CD14-positive monocyte (primary cell): Measurements from ENCODE around the gene LCMT2. TPM values are rescaled to one million over a fixed set of nuclear protein-coding genes. Genes with fewer than 3 reads are reported as not detected.

Source experiments
- DNase-seq, 3 donors: peaks; one replicate each; pipeline ENCODE4 v3.0.0-alpha.2; 2011 to 2022
- H2AFZ ChIP-seq: 2 replicates; pipeline ENCODE4 v1.6.0; 2012; ENCODE audit warnings: mild to moderate bottlenecking, low read depth, low read length, inconsistent platforms; ENCODE audit not compliant: insufficient read depth, poor library complexity, severe bottlenecking
- H3K27ac ChIP-seq, 2 donors: 1 replicate in 1 of 2; 2 replicates in 1 of 2; pipeline ENCODE4 v1.5.1; 2012 to 2013; ENCODE audit warnings: low read length in 2 of 2, control low read depth in 1 of 2, inconsistent platforms in 1 of 2, low read depth in 1 of 2, mild to moderate bottlenecking in 1 of 2
- H3K27me3 ChIP-seq, 2 donors: one replicate each; pipeline versions ENCODE4 v1.6.0 to v1.6.1; 2011 to 2013; ENCODE audit warnings: low read length in 2 of 2; ENCODE audit not compliant: control insufficient read depth in 2 of 2, insufficient read depth in 2 of 2
- H3K36me3 ChIP-seq, 2 donors: replicated peaks in 1 of 2; 1 replicate in 1 of 2; 2 replicates in 1 of 2; pipeline versions ENCODE4 v1.5.1 to v1.6.1; 2012 to 2013; ENCODE audit warnings: low read length in 2 of 2, control low read depth in 1 of 2, inconsistent platforms in 1 of 2, mild to moderate bottlenecking in 1 of 2; ENCODE audit not compliant: insufficient read depth in 2 of 2, control insufficient read depth in 1 of 2
- H3K4me1 ChIP-seq, 2 donors: 1 replicate in 1 of 2; 2 replicates in 1 of 2; pipeline versions ENCODE4 v1.5.1 to v1.6.1; 2012 to 2013; ENCODE audit warnings: low read length in 2 of 2, control low read depth in 1 of 2, inconsistent platforms in 1 of 2, mild to moderate bottlenecking in 1 of 2, moderate library complexity in 1 of 2; ENCODE audit not compliant: insufficient read depth in 2 of 2, control insufficient read depth in 1 of 2
- H3K4me2 ChIP-seq: replicated peaks from 2 replicates; pipeline ENCODE3; 2012; ENCODE audit warnings: low read length, moderate library complexity, mild to moderate bottlenecking; ENCODE audit not compliant: poor library complexity, severe bottlenecking; ENCODE audit errors: extremely low read depth
- H3K4me3 ChIP-seq, 3 experiments: fragments of 200-600 bp in 1 of 3; sonication (generic) in 1 of 3; replicated peaks in 1 of 3; 1 replicate in 2 of 3; 2 replicates in 1 of 3; pipeline ENCODE4 v1.5.1; 2011 to 2013; ENCODE audit warnings: low read length in 3 of 3, mild to moderate bottlenecking in 3 of 3, control low read depth in 2 of 3, low read depth in 2 of 3, inconsistent platforms in 1 of 3, moderate library complexity in 1 of 3
- H3K79me2 ChIP-seq: 2 replicates; pipeline ENCODE4 v1.6.0; 2012; ENCODE audit warnings: mild to moderate bottlenecking, control low read depth, inconsistent platforms, low read length, moderate library complexity; ENCODE audit not compliant: insufficient read depth
- H3K9ac ChIP-seq: 2 replicates; pipeline ENCODE4 v1.6.0; 2017; ENCODE audit warnings: low read length, mild to moderate bottlenecking; ENCODE audit not compliant: insufficient read depth, poor library complexity, severe bottlenecking
- H3K9me3 ChIP-seq, 2 donors: replicated peaks in 1 of 2; 1 replicate in 1 of 2; 2 replicates in 1 of 2; pipeline versions ENCODE4 v1.5.1 to v1.6.1; 2012 to 2013; ENCODE audit warnings: low read length in 2 of 2, control low read depth in 1 of 2; ENCODE audit not compliant: control insufficient read depth in 1 of 2, insufficient read depth in 1 of 2
- H4K20me1 ChIP-seq: 2 replicates; pipeline ENCODE4 v1.6.0; 2012; ENCODE audit warnings: mild to moderate bottlenecking, low read length, control low read depth, moderate library complexity; ENCODE audit not compliant: insufficient read depth
- H3K27ac Mint-ChIP-seq, 7 donors: one replicate each; pipeline ENCODE4 v1.8.0; 2020; ENCODE audit warnings: mild to moderate bottlenecking in 7 of 7, mixed read lengths in 7 of 7, moderate library complexity in 6 of 7, inconsistent platforms in 2 of 7
- H3K27me3 Mint-ChIP-seq, 3 donors: one replicate each; pipeline ENCODE4 v1.8.0; 2021 to 2022; ENCODE audit warnings: low read depth in 3 of 3, mild to moderate bottlenecking in 3 of 3, mixed read lengths in 3 of 3, moderate library complexity in 3 of 3, inconsistent platforms in 1 of 3
- H3K36me3 Mint-ChIP-seq, 2 donors: one replicate each; pipeline ENCODE4 v1.8.0; 2020; ENCODE audit warnings: mixed read lengths in 2 of 2, inconsistent platforms in 1 of 2, mild to moderate bottlenecking in 1 of 2
- H3K4me1 Mint-ChIP-seq: one replicate; pipeline ENCODE4 v1.8.0; 2020; ENCODE audit warnings: mild to moderate bottlenecking, mixed read lengths
- H3K4me3 Mint-ChIP-seq, 2 donors: one replicate each; pipeline ENCODE4 v1.8.0; 2020; ENCODE audit warnings: mild to moderate bottlenecking in 2 of 2, mixed read lengths in 2 of 2, moderate library complexity in 1 of 2
- H3K9me3 Mint-ChIP-seq, 7 donors: one replicate each; pipeline ENCODE4 v1.8.0; 2020 to 2022; ENCODE audit warnings: mixed read lengths in 7 of 7, mild to moderate bottlenecking in 6 of 7, moderate library complexity in 6 of 7, inconsistent platforms in 2 of 7
- WGBS: methylation state at CpG from one replicate; pipeline ENCODE4 v1.1.5; 2013; ENCODE audit warnings: missing lambda C conversion rate; ENCODE audit not compliant: insufficient coverage; 5-methylcytosine and 5-hydroxymethylcytosine counted together
- intact Hi-C, 2 donors: fragments of 100-400 bp; cut with micrococcal nuclease; formaldehyde crosslinking; loops; one replicate each; pipeline versions ENCODE4 v1.15.0 to v1.15.1; 2023
- polyA plus RNA-seq, 3 donors: library from polyadenylated mRNA; depleted of rRNA in 1 of 3; unstranded in 2 of 3; stranded (reverse) in 1 of 3; fragments of 300-500 nt in 2 of 3; fragments of >200 nt in 1 of 3; fragmentation: Illumina TruSeq in 2 of 3; gene quantifications; 1 replicate in 2 of 3; 2 replicates in 1 of 3; pipeline ENCODE4 v1.2.3, GENCODE V29; 2012 to 2021
- TF ChIP-seq, protein P1 (sequence below): fragments of 200-600 bp; IDR thresholded peaks from one replicate; pipeline ENCODE4 v1.8.0; 2022; ENCODE audit warnings: antibody characterized with exemption, mild to moderate bottlenecking

LCMT2 gene
- polyA plus RNA-seq, 3 donors = 0.78 to 1.6 (median 1.4) TPM

DNA sequence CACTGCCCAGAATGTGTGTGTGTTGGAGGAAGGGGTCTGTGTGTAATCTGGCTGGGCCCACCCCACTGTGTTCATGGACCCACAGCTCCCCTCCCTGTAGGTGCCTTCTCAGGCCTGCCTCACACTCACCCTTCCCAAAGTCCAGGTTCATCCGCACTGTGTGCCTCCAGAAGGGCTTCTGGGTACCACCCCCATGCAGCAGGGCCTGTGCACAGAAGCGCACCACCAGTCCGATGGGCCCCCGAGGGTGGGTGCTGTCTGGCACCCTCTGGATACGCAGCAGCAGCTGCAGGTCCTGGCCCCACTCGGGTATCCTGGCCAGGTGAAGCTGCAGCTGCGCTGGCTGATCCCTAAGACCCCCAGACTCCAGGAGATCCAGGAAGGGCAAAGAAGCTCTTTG, 50.9 kb downstream of the LCMT2 start:
- Histone ChIP-seq H3K4me3 (no peak overlapping the region), H2AFZ (no peak overlapping the region), H3K4me1 (no peaks in the 10 kb centered on the region), H3K9ac (no peak overlapping the region), H3K27ac (no peak overlapping the region), H3K36me3 (no peaks in the 10 kb centered on the region), H3K27me3 (no peaks in the 10 kb centered on the region), H3K4me2 (no peak overlapping the region), H3K9me3 (no peaks in the 10 kb centered on the region), H4K20me1 (no peaks in the 10 kb centered on the region), H3K79me2 (no peaks in the 10 kb centered on the region)
- Mint-ChIP-seq H3K4me1 (peaks cover 4% of the 10 kb centered on the region), H3K27me3 (peaks cover 3 to 5% (median 4%) of the 10 kb centered on the region in 3 donors), H3K9me3 (no peaks in the 10 kb centered on the region), H3K4me3 (no peak overlapping the region), H3K27ac (no peak overlapping the region), H3K36me3 (no peaks in the 10 kb centered on the region)
- 95% methylated on average over 7 of the region's 7 CpGs for WGBS
- TF ChIP-seq, protein P1, sequence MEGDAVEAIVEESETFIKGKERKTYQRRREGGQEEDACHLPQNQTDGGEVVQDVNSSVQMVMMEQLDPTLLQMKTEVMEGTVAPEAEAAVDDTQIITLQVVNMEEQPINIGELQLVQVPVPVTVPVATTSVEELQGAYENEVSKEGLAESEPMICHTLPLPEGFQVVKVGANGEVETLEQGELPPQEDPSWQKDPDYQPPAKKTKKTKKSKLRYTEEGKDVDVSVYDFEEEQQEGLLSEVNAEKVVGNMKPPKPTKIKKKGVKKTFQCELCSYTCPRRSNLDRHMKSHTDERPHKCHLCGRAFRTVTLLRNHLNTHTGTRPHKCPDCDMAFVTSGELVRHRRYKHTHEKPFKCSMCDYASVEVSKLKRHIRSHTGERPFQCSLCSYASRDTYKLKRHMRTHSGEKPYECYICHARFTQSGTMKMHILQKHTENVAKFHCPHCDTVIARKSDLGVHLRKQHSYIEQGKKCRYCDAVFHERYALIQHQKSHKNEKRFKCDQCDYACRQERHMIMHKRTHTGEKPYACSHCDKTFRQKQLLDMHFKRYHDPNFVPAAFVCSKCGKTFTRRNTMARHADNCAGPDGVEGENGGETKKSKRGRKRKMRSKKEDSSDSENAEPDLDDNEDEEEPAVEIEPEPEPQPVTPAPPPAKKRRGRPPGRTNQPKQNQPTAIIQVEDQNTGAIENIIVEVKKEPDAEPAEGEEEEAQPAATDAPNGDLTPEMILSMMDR = no peak
- intact Hi-C loops = loop anchor here in 1 of 2 donors (10.0 kb wide), 1 partner anchor 575 kb away; no protein-coding TSS in a partner anchor
- DNase-seq = no peak

DNA sequence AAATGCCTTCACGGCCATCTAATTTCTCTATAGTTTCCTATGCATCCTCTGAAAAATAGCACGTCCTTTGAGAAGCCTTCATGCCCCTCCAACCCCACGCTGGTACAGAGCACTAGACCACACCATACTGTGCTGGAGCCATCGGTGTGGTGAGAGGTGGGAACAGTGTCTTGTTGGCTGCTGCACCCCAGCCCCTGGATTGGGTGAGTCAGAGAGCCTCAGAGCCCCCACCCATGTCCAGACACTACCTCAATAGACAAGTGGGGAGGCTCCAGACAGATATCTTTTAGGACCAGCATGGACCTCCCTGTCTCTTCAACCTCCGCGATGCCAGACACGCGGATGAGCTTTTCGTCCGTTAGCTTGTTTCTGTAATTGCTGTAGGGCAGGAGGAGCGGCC, 51.5 kb downstream of the LCMT2 start:
- no peaks in the 10 kb centered on the region for H3K9me3 ChIP-seq
- no peaks in the 10 kb centered on the region for H3K27me3 ChIP-seq
- WGBS = 94% methylated on average over 3 of the region's 11 CpGs
- H3K4me1 ChIP-seq = no peaks in the 10 kb centered on the region
- H3K4me3 ChIP-seq = no peak overlapping the region
- H3K27ac ChIP-seq = no peak overlapping the region
- H3K27me3 Mint-ChIP-seq = peaks cover 3 to 5% (median 4%) of the 10 kb centered on the region in 3 donors
- no peaks in the 10 kb centered on the region for H3K36me3 Mint-ChIP-seq
- no peaks in the 10 kb centered on the region for H4K20me1 ChIP-seq
- H3K4me1 Mint-ChIP-seq = no peaks in the 10 kb centered on the region
- no peak overlapping the region for H2AFZ ChIP-seq
- H3K4me2 ChIP-seq = no peak overlapping the region
- no peak overlapping the region for H3K9ac ChIP-seq
- intact Hi-C loops = loop anchor here in 1 of 2 donors (10.0 kb wide), 1 partner anchor 574 kb away; no protein-coding TSS in a partner anchor
- H3K36me3 ChIP-seq = no peaks in the 10 kb centered on the region
- no peak overlapping the region for H3K4me3 Mint-ChIP-seq
- H3K9me3 Mint-ChIP-seq = no peaks in the 10 kb centered on the region
- no peaks in the 10 kb centered on the region for H3K79me2 ChIP-seq
- H3K27ac Mint-ChIP-seq = no peak overlapping the region
- TF ChIP-seq, protein P1 = no peak
- no peak for DNase-seq
